ENCODE measurements around the gene SLC8B1.

- TF ChIP-seq, protein P1, sequence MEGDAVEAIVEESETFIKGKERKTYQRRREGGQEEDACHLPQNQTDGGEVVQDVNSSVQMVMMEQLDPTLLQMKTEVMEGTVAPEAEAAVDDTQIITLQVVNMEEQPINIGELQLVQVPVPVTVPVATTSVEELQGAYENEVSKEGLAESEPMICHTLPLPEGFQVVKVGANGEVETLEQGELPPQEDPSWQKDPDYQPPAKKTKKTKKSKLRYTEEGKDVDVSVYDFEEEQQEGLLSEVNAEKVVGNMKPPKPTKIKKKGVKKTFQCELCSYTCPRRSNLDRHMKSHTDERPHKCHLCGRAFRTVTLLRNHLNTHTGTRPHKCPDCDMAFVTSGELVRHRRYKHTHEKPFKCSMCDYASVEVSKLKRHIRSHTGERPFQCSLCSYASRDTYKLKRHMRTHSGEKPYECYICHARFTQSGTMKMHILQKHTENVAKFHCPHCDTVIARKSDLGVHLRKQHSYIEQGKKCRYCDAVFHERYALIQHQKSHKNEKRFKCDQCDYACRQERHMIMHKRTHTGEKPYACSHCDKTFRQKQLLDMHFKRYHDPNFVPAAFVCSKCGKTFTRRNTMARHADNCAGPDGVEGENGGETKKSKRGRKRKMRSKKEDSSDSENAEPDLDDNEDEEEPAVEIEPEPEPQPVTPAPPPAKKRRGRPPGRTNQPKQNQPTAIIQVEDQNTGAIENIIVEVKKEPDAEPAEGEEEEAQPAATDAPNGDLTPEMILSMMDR (conservative IDR thresholded peaks at IDR 0.05; ENCODE audit: low read depth, low read length), result no peak
- TF ChIP-seq FOS (IDR thresholded peaks at IDR 0.05; ENCODE audit: low read depth, low read length), result no peak
- TF ChIP-seq RCOR1 (IDR thresholded peaks at IDR 0.05; ENCODE audit: insufficient replicate concordance, low read length), result no peak
- TF ChIP-seq BHLHE40 (IDR thresholded peaks at IDR 0.05; ENCODE audit: low read depth, low read length), result no peak
- no peak for TF ChIP-seq SMC3 (IDR thresholded peaks at IDR 0.05; ENCODE audit: low read depth, low read length)
- TF ChIP-seq POLR2A (IDR thresholded peaks at IDR 0.05; ENCODE audit: low read depth, low read length), result no peak
- TF ChIP-seq RFX5 (IDR thresholded peaks at IDR 0.05; ENCODE audit: low read depth, low read length), result no peak
- no peak for TF ChIP-seq CEBPB (IDR thresholded peaks at IDR 0.05; ENCODE audit: low read depth, low read length)
- TF ChIP-seq MAZ (IDR thresholded peaks at IDR 0.05; ENCODE audit: borderline replicate concordance, low read depth, low read length), result no peak
- no peak for TF ChIP-seq MXI1 (IDR thresholded peaks at IDR 0.05; ENCODE audit: borderline replicate concordance, low read depth, low read length)
- TF ChIP-seq ELK1 (IDR thresholded peaks at IDR 0.05; ENCODE audit: borderline replicate concordance, low read depth, low read length), result no peak
- no peak for TF ChIP-seq CHD1 (IDR thresholded peaks at IDR 0.05; ENCODE audit: low read depth, low read length)
- TF ChIP-seq MAFK (IDR thresholded peaks at IDR 0.05; ENCODE audit: low read depth, low read length), result no peak
- TF ChIP-seq, protein P2, sequence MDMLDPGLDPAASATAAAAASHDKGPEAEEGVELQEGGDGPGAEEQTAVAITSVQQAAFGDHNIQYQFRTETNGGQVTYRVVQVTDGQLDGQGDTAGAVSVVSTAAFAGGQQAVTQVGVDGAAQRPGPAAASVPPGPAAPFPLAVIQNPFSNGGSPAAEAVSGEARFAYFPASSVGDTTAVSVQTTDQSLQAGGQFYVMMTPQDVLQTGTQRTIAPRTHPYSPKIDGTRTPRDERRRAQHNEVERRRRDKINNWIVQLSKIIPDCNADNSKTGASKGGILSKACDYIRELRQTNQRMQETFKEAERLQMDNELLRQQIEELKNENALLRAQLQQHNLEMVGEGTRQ (IDR thresholded peaks at IDR 0.05; ENCODE audit: low read depth, low read length), result no peak
Observed at GRCh38 chr12:113317122-113317521, 17.8 kb downstream of the SLC8B1 start.

Data from IMR-90 (cell line).